HG03039 (cell line): Measurements from ENCODE around the gene UCHL5.
A peak's percentile ranks its signal among the peaks of the same experiment; 100 is the strongest.
"Not testable (repeated sequence)": the region's sequence is repeated elsewhere in the genome, so short reads cannot be mapped to it uniquely, and the experiment has no call there.

Experiments
- ATAC-seq: cut with Tn5 transposase; IDR thresholded peaks from one replicate; pipeline ENCODE4 v1.9.1; 2021; ENCODE audit warnings: mild to moderate bottlenecking, moderate library complexity; ENCODE audit not compliant: unreplicated experiment

Gene UCHL5

DNA sequence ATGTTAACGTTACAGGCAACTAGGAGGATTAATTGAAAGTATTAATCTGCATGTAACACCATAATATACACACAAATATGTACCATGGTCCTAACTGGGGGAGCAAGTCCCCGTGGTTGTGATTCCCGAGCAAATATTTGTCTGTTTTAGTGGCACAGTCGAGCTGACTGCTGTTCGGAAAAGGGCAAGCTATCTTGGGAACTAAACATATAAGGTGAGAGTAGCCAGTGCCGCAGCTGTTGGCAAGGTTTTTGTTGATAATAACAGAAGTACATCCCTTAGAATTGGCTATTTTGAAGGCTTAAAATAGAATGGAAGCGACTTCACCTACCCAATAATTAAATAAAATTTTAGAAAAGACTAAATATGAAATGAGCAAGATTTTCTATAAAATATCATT lies 45.5 kb downstream of the UCHL5 start:
- ATAC-seq: no peak

GRCh38 chr1:193013005-193013404 lies 46.2 kb downstream of the UCHL5 start:
- ATAC-seq: no peak

GRCh38 chr1:193011406-193011805 lies 47.8 kb downstream of the UCHL5 start:
- no peak for ATAC-seq

GRCh38 chr1:193009501-193009900 lies 49.7 kb downstream of the UCHL5 start:
- ATAC-seq: no peak

DNA sequence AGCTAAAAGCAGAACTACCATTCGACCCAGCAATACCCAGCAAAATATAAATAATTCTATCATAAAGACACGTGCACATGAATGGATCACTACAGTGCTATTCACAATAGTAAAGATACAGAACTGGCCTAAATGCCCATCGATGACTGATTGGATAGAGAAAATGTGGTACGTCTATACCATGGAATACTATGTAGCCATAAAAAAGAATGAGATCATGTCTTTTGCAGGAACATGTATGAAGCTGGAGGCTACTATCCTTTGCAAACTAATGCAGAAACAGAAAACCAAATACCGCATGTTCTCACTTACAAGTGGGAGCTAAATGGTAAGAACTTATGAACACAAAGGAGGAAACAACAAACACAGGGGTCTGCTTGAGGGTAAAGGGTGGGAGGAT lies 53.4 kb downstream of the UCHL5 start:
- ATAC-seq: no peak

DNA sequence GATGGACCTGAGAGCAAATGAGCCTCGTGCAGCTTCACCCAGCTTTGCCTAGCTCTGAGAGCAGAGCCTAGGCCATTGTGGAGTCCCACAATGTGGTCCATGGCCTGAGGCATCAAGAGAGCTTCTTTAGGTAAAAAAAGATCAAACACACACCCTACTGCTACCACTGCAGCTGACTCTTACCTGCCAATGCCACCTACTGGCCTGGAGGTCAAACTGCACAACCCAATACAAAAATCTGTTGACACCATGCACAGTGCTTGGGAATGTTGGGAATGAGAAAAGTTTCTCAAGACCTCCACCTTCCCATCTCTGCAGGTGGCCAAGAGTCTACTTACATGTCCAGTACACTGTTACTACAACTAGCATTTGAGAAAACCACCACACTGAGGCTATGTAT lies 60.6 kb downstream of the UCHL5 start:
- ATAC-seq: no peak

DNA sequence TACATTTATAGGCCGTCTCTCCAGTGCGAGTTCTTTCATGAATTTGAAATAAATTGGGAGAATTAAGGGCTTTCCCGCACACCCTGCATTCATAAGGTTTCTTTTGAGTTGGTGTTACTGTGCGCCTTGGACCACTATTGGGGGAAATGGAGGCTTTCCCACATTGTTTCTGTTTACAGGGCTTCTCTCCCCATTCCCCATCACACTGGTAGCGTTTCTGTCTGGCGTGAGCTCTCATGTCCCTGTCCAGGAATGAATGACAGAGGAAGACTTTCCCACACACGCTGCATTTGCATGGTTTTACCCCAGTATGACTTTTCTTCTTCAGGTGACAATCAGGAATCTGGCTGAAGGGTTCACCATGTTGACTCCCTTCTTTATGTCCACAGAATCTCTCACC lies 65.0 kb downstream of the UCHL5 start:
- no peak for ATAC-seq

DNA sequence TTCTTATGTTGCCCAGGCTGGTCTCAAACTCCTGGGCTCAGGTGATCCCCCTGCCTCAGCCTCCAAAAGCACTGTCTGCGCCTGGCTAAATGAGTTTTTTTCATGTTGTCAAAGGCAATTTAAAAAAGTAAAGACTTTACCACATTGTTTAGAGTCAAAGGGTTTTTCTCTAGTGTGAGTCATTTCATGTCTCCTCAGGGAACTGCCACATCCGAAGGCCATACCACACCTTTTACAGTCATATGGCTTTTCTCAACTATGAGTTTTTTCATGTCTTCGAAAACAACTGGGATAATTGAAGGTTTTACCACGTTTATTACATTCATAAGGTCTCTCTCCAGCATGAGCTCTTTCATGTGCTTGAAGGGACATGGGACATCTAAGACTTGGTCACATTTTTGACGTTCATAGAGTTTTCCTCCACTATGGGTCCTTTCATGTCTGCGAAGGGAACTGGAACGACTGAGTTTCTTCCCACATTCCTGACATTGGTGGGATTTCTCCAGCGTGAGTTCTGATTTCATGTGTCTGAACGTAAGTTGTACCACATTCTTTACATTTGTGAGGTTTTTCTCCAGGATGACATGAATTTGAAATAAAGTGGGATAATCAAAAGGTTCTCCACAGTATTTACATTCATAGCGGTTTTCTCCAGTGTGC lies 65.6 kb downstream of the UCHL5 start:
- ATAC-seq: peak; percentile 58

DNA sequence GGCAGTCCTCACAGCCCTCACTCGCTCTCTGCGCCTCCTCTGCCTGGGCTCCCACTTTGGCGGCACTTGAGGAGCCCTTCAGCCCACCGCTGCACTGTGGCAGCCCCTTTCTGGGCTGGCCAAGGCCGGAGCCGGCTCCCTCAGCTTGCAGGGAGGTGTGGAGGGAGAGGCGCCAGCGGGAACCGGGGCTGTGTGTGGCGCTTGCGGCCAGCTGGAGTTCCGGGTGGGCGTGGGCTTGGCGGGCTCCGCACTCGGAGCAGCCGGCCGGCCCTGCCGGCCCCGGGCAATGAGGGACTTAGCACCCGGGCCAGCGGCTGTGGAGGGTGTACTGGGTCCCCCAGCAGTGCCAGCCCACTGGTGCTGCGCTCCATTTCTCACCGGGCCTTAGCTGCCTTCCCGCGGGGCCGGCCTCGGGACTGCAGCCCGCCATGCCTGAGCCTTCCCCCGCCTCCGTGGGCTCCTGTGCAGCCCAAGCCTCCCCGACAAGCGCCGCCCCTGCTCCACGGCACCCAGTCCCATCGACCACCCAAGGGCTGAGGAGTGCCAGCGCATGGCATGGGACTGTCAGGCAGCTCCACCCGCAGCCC lies 72.3 kb downstream of the UCHL5 start:
- ATAC-seq: not testable (repeated sequence)

- ATAC-seq: no peak
These were observed 72.9 kb downstream of the UCHL5 start for GRCh38 chr1:192986110-192986747.

GRCh38 chr1:192984080-192984479 lies 75.1 kb downstream of the UCHL5 start:
- no peak for ATAC-seq

GRCh38 chr1:192983349-192983980 lies 75.7 kb downstream of the UCHL5 start:
- peak; percentile 82 for ATAC-seq

- no peak for ATAC-seq
These were observed 78.3 kb downstream of the UCHL5 start for GRCh38 chr1:192980856-192981255.

DNA sequence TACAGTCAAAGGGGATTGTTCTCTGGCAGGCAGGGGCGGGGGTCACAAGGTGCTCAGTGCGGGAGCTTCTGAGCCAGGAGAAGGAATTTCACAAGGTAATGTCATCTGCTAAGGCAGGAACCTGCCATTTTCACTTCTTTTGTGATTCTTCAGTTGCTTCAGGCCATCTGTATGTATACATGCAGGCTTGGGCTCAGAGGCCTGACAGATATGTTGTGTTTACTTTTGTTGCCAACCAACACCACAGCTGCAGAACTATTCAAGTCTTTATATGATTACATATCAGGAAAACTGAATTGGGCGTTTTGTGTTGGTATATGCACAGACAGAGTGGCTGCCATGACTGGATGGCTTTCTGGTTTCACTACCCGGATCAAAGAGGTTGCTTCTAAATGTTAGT lies 78.8 kb downstream of the UCHL5 start:
- ATAC-seq: not testable (repeated sequence)

GRCh38 chr1:192979542-192979941 lies 79.6 kb downstream of the UCHL5 start:
- ATAC-seq: no peak

GRCh38 chr1:192978195-192978710 lies 80.9 kb downstream of the UCHL5 start:
- ATAC-seq: no peak

DNA sequence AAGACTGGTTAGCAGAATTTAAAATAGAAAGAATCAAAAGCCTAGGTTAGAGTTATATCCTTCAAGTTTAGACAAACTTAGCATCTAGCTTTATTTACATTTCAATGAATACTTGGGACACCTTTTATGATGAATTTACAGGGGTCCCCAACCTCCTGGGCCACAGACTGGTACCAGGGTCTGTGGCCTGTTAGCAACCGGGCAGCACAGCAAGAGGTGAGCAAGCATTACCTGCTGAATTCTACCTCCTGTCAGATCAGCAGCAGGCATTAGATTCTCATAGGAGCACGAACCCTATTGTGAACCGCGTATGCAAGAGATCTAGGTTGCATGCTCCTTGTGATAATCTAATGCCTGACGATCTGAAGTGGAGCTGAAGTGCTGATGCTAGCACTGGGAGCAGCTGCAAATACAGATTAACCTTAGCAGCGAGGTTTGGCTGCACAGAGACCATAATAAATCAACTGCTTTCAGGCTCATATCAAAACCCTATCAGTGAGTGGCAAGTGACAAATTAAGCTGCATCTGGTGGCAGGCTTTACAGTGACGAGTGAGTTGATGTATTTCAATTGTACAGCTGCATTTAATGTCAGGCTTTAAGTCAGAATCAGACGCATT lies 82.0 kb downstream of the UCHL5 start:
- ATAC-seq: no peak

- ATAC-seq: no peak
These were observed 82.6 kb downstream of the UCHL5 start for GRCh38 chr1:192976576-192976975.

DNA sequence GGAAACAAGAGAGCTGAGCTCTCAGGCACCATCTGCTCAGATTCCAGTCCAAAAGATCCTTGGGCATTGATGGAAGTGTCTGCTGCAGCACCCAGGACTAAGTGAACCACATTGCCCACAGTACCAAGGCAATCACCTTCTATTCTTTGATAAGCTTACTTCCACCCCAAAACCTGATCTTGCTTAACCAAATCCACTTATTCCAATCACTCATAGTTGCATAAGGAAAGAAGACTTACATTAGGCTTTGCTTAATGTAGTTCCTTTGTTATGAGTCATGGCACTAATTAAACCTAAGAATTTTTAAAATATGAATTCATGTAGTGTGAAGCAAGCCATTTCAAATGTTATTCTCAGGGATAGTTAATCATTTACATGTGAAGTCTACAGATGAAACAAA lies 84.5 kb downstream of the UCHL5 start:
- ATAC-seq: no peak

- ATAC-seq: no peak
These were observed 85.2 kb downstream of the UCHL5 start for GRCh38 chr1:192973988-192974387.

DNA sequence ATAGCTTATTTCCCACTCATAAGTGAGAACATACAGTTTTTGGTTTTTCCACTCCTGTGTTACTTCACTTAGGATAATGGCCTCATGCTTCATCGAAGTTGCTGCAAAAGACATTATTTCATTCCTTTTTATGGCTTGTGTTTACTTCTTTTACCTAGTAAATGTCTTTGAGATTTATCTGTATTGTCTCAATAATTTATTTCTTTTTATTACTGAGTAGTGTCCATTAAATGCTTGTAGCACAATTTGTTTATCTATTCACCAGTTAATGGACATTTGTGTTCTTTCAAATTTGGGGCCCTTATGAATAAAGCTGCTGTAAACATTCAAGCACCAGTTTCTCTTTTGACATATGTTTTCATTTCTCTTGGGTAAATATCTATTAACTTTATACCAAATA lies 86.0 kb downstream of the UCHL5 start:
- no peak for ATAC-seq
